ENCODE measurements around the gene CCDC92.

CCDC92 gene

DNA sequence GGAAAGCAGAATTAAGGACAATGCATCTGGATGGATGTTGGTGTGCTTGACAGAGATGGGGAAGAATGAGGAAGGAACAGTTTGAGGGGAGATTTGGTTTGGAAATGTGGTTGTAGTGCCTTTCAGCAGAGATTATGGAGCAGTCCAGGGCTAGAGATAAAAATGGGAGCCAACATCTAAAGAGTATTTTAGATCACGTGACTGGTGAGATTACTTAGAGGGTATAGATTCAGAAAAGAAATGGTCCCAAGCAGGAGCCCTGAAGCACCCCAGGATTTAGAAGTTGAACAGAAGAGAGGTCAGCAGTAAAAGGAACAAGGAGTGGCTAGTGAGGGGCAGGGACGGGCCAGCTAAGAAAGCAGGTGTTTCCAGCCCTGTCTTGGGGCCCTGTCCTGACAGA is 30.0 kb upstream of the CCDC92 start:
- Histone ChIP-seq H3K36me3 (ENCODE audit: control insufficient read depth in 4 of 4, insufficient read depth in 4 of 4, low read length in 3 of 4) (peaks cover 12 to 58% (median 24%) of the 10 kb centered on the region in 4 experiments), H3K27me3 (replicated peaks in 2 of 5; ENCODE audit: control insufficient read depth in 4 of 5, insufficient read depth in 5 of 5, low read length in 4 of 5) (no peaks in the 10 kb centered on the region), H3K27ac (ENCODE audit: insufficient read depth in 1 of 2, low read depth in 1 of 2, low read length in 2 of 2, poor library complexity in 1 of 2, severe bottlenecking in 2 of 2) (no peak overlapping the region), H3K9me3 (ENCODE audit: control extremely low read depth in 1 of 5, control insufficient read depth in 4 of 5, insufficient read depth in 2 of 5, low read depth in 1 of 5, low read length in 4 of 5) (no peaks in the 10 kb centered on the region), H3K4me1 (ENCODE audit: control extremely low read depth in 1 of 4, control insufficient read depth in 4 of 4, insufficient read depth in 4 of 4, low read length in 3 of 4) (peaks cover 5 to 25% (median 21%) of the 10 kb centered on the region in 4 experiments), H3K4me3 (ENCODE audit: control insufficient read depth in 1 of 7, extremely low read depth in 1 of 7, insufficient read depth in 4 of 7, low read depth in 2 of 7, low read length in 6 of 7) (no peak overlapping the region)
- no peak for DNase-seq
- POLR2A ChIA-PET, result no interaction called here
- WGBS (ENCODE audit: insufficient coverage), result 92% methylated on average over 2 of the region's 2 CpGs
- CTCF ChIA-PET, result interaction anchor here (0.7 to 2.3 kb wide), 5 partner anchors 11 to 25 kb away, joined by 3 to 7 read pairs (median 3); no protein-coding TSS in a partner anchor

DNA sequence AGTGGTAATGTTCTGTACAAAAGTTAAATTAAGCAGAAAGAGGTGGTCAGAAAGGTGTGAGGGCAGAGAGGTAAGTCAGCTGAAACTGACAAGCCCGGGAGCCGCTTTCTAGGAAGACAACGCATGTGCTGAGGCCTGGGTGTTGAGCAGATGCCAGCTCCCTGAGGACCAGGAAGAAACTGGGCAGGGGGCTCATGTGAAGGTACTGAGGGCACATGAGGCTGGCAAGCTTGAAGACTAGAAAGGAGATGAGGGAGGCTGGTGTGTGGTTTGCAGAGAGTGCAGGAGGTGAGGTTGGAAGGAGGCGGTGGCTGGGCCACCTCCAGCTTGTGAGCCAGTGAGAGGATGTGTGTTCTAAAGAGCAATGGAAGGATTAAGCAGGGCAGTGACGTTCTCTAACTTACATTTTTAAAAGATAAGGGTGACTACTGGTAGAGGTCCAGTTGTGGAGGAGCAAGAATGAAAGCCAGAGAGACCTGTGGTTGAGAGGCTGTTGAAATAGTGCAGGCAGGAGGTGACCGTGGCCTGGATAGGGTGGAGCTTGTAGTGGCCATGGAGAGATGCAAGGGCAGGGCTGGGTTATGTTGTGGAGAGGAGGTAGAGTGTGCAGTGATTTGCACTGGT is 29.5 kb upstream of the CCDC92 start:
- Histone ChIP-seq H3K27ac (ENCODE audit: insufficient read depth in 1 of 2, low read depth in 1 of 2, low read length in 2 of 2, poor library complexity in 1 of 2, severe bottlenecking in 2 of 2) (no peak overlapping the region), H3K27me3 (replicated peaks in 2 of 5; ENCODE audit: control insufficient read depth in 4 of 5, insufficient read depth in 5 of 5, low read length in 4 of 5) (no peaks in the 10 kb centered on the region), H3K9me3 (ENCODE audit: control extremely low read depth in 1 of 5, control insufficient read depth in 4 of 5, insufficient read depth in 2 of 5, low read depth in 1 of 5, low read length in 4 of 5) (no peaks in the 10 kb centered on the region), H3K4me1 (ENCODE audit: control extremely low read depth in 1 of 4, control insufficient read depth in 4 of 4, insufficient read depth in 4 of 4, low read length in 3 of 4) (peaks cover 5 to 20% (median 17%) of the 10 kb centered on the region in 4 experiments), H3K4me3 (ENCODE audit: control insufficient read depth in 1 of 7, extremely low read depth in 1 of 7, insufficient read depth in 4 of 7, low read depth in 2 of 7, low read length in 6 of 7) (no peak overlapping the region), H3K36me3 (ENCODE audit: control insufficient read depth in 4 of 4, insufficient read depth in 4 of 4, low read length in 3 of 4) (peaks cover 12 to 59% (median 23%) of the 10 kb centered on the region in 4 experiments)
- DNase-seq, result no peak
- ChIA-PET CTCF (interaction anchor here (0.7 to 2.3 kb wide), 5 partner anchors 11 to 30 kb away, joined by 3 to 7 read pairs (median 3); no protein-coding TSS in a partner anchor), POLR2A (no interaction called here)
- WGBS (ENCODE audit: insufficient coverage), result 95% methylated on average over 5 of the region's 6 CpGs

DNA sequence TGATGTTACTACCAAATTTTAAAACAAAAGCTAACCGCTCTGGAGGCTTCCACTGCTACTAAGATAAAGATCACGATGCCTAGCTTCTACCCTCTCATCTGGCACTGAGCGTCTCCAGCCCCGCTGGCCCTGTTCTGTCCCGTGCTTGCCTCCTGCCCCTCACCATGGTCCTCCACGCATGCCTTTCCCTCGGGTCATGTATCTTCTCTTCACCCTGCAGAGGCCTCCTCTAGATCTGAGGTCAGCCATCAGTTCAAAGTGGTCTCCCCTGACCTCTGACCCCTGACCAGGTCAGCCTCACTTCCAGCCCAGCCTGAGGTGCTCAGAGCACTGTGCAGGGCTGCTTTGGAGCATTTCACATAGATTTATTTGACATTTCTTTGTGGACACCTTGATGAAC is 28.7 kb upstream of the CCDC92 start:
- ChIA-PET CTCF (interaction anchor here (1.2 to 2.3 kb wide), 4 partner anchors 12 to 31 kb away, joined by 3 to 7 read pairs (median 4); no protein-coding TSS in a partner anchor), POLR2A (no interaction called here)
- Histone ChIP-seq H3K36me3 (ENCODE audit: control insufficient read depth in 4 of 4, insufficient read depth in 4 of 4, low read length in 3 of 4) (peaks cover 12 to 59% (median 23%) of the 10 kb centered on the region in 4 experiments), H3K27me3 (replicated peaks in 2 of 5; ENCODE audit: control insufficient read depth in 4 of 5, insufficient read depth in 5 of 5, low read length in 4 of 5) (no peaks in the 10 kb centered on the region), H3K9me3 (ENCODE audit: control extremely low read depth in 1 of 5, control insufficient read depth in 4 of 5, insufficient read depth in 2 of 5, low read depth in 1 of 5, low read length in 4 of 5) (no peaks in the 10 kb centered on the region), H3K4me3 (ENCODE audit: control insufficient read depth in 1 of 7, extremely low read depth in 1 of 7, insufficient read depth in 4 of 7, low read depth in 2 of 7, low read length in 6 of 7) (no peak overlapping the region), H3K4me1 (ENCODE audit: control extremely low read depth in 1 of 4, control insufficient read depth in 4 of 4, insufficient read depth in 4 of 4, low read length in 3 of 4) (peaks cover 5 to 12% (median 11%) of the 10 kb centered on the region in 4 experiments), H3K27ac (ENCODE audit: insufficient read depth in 1 of 2, low read depth in 1 of 2, low read length in 2 of 2, poor library complexity in 1 of 2, severe bottlenecking in 2 of 2) (no peak overlapping the region)
- DNase-seq, result no peak
- WGBS (ENCODE audit: insufficient coverage), result 95% methylated on average over 7 of the region's 7 CpGs

DNA sequence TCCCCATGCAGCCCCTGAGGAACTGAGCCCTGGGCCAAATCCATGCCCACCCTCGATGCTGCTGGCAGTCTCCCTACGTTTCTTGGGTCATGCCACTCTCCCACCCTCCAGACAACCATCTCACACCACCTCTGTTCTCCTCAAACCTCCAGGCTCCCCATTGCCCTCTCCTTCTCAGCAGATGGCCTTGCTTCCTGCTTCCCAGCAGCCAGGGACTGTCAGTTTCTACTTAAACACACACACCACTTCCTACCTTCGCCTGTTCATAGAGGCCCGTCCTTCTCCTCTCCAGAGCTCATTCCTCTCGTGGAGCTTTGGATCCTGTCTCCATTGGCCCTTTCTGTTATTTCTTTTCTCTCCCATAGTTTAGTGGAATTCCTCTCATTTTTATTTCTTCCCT is 27.5 kb upstream of the CCDC92 start:
- Histone ChIP-seq H3K4me3 (ENCODE audit: control insufficient read depth in 1 of 7, extremely low read depth in 1 of 7, insufficient read depth in 4 of 7, low read depth in 2 of 7, low read length in 6 of 7) (no peak overlapping the region), H3K27ac (ENCODE audit: insufficient read depth in 1 of 2, low read depth in 1 of 2, low read length in 2 of 2, poor library complexity in 1 of 2, severe bottlenecking in 2 of 2) (no peak overlapping the region), H3K27me3 (replicated peaks in 2 of 5; ENCODE audit: control insufficient read depth in 4 of 5, insufficient read depth in 5 of 5, low read length in 4 of 5) (no peaks in the 10 kb centered on the region), H3K9me3 (ENCODE audit: control extremely low read depth in 1 of 5, control insufficient read depth in 4 of 5, insufficient read depth in 2 of 5, low read depth in 1 of 5, low read length in 4 of 5) (no peaks in the 10 kb centered on the region), H3K36me3 (ENCODE audit: control insufficient read depth in 4 of 4, insufficient read depth in 4 of 4, low read length in 3 of 4) (peaks cover 12 to 62% (median 25%) of the 10 kb centered on the region in 4 experiments), H3K4me1 (ENCODE audit: control extremely low read depth in 1 of 4, control insufficient read depth in 4 of 4, insufficient read depth in 4 of 4, low read length in 3 of 4) (peaks cover 0 to 2% (median 1%) of the 10 kb centered on the region in 4 experiments)
- POLR2A ChIA-PET, result no interaction called here
- DNase-seq, result no peak
- WGBS (ENCODE audit: insufficient coverage), result 89% methylated on average over 4 of the region's 5 CpGs
- CTCF ChIA-PET, result interaction anchor here (0.8 to 1.4 kb wide), 4 partner anchors 11 to 16 kb away, joined by 3 to 6 read pairs (median 4); no protein-coding TSS in a partner anchor

DNA sequence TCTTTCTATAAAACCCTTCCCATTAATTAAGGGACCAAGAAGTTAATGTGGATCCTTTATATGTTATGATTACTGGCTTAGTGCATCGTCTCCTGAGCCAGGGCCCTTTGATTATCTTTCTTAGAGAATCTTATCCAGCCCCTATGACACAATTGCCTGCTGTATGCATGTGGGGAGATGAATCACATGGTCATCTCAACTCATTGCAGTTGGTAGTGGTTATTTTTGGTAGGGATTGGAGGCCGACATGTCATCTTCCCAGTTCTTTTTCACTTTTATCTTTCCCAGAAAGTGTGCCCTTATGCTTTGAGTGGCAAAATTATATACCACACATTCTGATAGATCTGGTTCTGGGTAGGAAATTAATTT is 26.3 kb upstream of the CCDC92 start:
- peak overlapping the region in 1 of 2 experiments; percentile 5 for H3K27ac ChIP-seq (ENCODE audit: insufficient read depth in 1 of 2, low read depth in 1 of 2, low read length in 2 of 2, poor library complexity in 1 of 2, severe bottlenecking in 2 of 2)
- ChIA-PET CTCF (interaction anchor here (4.7 kb wide), 1 partner anchor 13 kb away, joined by 43 read pairs; no protein-coding TSS in a partner anchor), POLR2A (no interaction called here)
- WGBS (ENCODE audit: insufficient coverage), result no CpG with 5 or more reads among the region's 2 CpGs
- H3K27me3 ChIP-seq (replicated peaks in 2 of 5; ENCODE audit: control insufficient read depth in 4 of 5, insufficient read depth in 5 of 5, low read length in 4 of 5), result no peaks in the 10 kb centered on the region
- H3K36me3 ChIP-seq (ENCODE audit: control insufficient read depth in 4 of 4, insufficient read depth in 4 of 4, low read length in 3 of 4), result peaks cover 11 to 56% (median 22%) of the 10 kb centered on the region in 4 experiments
- no peak for DNase-seq
- no peak overlapping the region for H3K4me3 ChIP-seq (ENCODE audit: control insufficient read depth in 1 of 7, extremely low read depth in 1 of 7, insufficient read depth in 4 of 7, low read depth in 2 of 7, low read length in 6 of 7)
- H3K4me1 ChIP-seq (ENCODE audit: control extremely low read depth in 1 of 4, control insufficient read depth in 4 of 4, insufficient read depth in 4 of 4, low read length in 3 of 4), result peaks cover 0 to 2% (median 1%) of the 10 kb centered on the region in 4 experiments
- H3K9me3 ChIP-seq (ENCODE audit: control extremely low read depth in 1 of 5, control insufficient read depth in 4 of 5, insufficient read depth in 2 of 5, low read depth in 1 of 5, low read length in 4 of 5), result no peaks in the 10 kb centered on the region

DNA sequence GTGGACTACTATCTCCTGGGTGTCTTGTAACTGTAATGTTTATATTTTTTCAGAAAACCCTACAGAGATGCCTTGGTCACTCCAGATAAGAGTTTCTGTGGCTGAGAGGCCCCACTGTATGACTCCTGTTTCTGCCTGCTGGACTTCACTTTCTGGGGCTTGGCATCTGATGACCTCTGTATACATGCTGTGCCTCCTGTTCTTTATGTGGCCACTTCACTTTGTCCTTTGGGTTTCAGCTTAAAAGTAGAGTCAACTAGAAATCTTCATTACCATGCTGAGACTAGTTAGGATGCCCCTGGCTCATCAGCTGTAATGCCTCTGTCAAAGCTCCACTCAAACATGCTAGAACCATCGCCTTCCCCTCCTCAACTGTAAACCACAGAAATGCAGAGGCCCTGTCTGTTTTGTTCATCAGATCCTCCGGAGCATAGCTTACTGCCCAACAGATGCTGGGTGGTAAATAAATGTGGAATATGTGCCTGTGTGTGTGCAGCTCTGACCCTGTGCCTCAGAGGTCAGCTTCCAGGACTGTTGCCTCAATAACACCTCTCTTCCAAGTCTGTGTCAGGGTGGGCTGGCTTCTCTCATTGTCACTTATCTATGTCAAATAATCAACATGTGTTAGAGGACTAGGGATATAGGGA is 25.8 kb upstream of the CCDC92 start:
- no peak for DNase-seq
- ChIA-PET CTCF (interaction anchor here (0.7 to 4.7 kb wide), 4 partner anchors 8 to 38 kb away, joined by 3 to 43 read pairs (median 6); no protein-coding TSS in a partner anchor), POLR2A (no interaction called here)
- Histone ChIP-seq H3K4me1 (ENCODE audit: control extremely low read depth in 1 of 4, control insufficient read depth in 4 of 4, insufficient read depth in 4 of 4, low read length in 3 of 4) (peaks cover 0 to 2% (median 1%) of the 10 kb centered on the region in 4 experiments), H3K27me3 (replicated peaks in 2 of 5; ENCODE audit: control insufficient read depth in 4 of 5, insufficient read depth in 5 of 5, low read length in 4 of 5) (no peaks in the 10 kb centered on the region), H3K4me3 (ENCODE audit: control insufficient read depth in 1 of 7, extremely low read depth in 1 of 7, insufficient read depth in 4 of 7, low read depth in 2 of 7, low read length in 6 of 7) (no peak overlapping the region), H3K9me3 (ENCODE audit: control extremely low read depth in 1 of 5, control insufficient read depth in 4 of 5, insufficient read depth in 2 of 5, low read depth in 1 of 5, low read length in 4 of 5) (no peaks in the 10 kb centered on the region), H3K36me3 (ENCODE audit: control insufficient read depth in 4 of 4, insufficient read depth in 4 of 4, low read length in 3 of 4) (peaks cover 8 to 54% (median 22%) of the 10 kb centered on the region in 4 experiments), H3K27ac (ENCODE audit: insufficient read depth in 1 of 2, low read depth in 1 of 2, low read length in 2 of 2, poor library complexity in 1 of 2, severe bottlenecking in 2 of 2) (peak overlapping the region in 1 of 2 experiments; percentile 5)
- no CpG with 5 or more reads among the region's 2 CpGs for WGBS (ENCODE audit: insufficient coverage)

DNA sequence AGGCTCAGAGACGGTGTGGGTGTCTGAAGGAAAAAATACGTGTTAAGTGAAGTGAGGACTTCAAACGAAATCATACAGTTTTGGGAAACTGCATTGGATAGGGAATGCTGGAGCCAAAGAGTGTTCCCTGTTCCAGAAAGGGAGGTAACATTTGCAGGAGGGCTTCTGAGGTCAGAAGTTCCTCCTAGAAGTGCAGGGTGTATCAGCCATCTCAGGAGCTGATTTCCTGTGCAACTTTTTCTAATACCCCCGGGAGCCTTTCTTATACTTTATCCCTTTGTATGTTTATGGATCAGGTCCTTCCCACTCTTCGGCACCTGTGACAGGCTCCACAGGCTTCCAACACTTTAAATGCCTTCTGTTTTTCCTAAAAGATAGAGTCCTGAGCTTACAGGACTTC is 25.3 kb upstream of the CCDC92 start:
- 93% methylated on average over 4 of the region's 5 CpGs for WGBS (ENCODE audit: insufficient coverage)
- Histone ChIP-seq H3K4me3 (ENCODE audit: control insufficient read depth in 1 of 7, extremely low read depth in 1 of 7, insufficient read depth in 4 of 7, low read depth in 2 of 7, low read length in 6 of 7) (no peak overlapping the region), H3K4me1 (ENCODE audit: control extremely low read depth in 1 of 4, control insufficient read depth in 4 of 4, insufficient read depth in 4 of 4, low read length in 3 of 4) (peaks cover 0 to 2% (median 1%) of the 10 kb centered on the region in 4 experiments), H3K36me3 (ENCODE audit: control insufficient read depth in 4 of 4, insufficient read depth in 4 of 4, low read length in 3 of 4) (peaks cover 10 to 57% (median 24%) of the 10 kb centered on the region in 4 experiments), H3K27me3 (replicated peaks in 2 of 5; ENCODE audit: control insufficient read depth in 4 of 5, insufficient read depth in 5 of 5, low read length in 4 of 5) (no peaks in the 10 kb centered on the region), H3K27ac (ENCODE audit: insufficient read depth in 1 of 2, low read depth in 1 of 2, low read length in 2 of 2, poor library complexity in 1 of 2, severe bottlenecking in 2 of 2) (no peak overlapping the region), H3K9me3 (ENCODE audit: control extremely low read depth in 1 of 5, control insufficient read depth in 4 of 5, insufficient read depth in 2 of 5, low read depth in 1 of 5, low read length in 4 of 5) (no peaks in the 10 kb centered on the region)
- POLR2A ChIA-PET, result no interaction called here
- DNase-seq, result no peak
- CTCF ChIA-PET, result interaction anchor here (0.7 to 4.7 kb wide), 4 partner anchors 9 to 39 kb away, joined by 3 to 43 read pairs (median 6); no protein-coding TSS in a partner anchor
